ENCODE measurements around the gene MT3.
A peak's percentile ranks its signal among the peaks of the same experiment; 100 is the strongest.

The MT3 gene

DNA sequence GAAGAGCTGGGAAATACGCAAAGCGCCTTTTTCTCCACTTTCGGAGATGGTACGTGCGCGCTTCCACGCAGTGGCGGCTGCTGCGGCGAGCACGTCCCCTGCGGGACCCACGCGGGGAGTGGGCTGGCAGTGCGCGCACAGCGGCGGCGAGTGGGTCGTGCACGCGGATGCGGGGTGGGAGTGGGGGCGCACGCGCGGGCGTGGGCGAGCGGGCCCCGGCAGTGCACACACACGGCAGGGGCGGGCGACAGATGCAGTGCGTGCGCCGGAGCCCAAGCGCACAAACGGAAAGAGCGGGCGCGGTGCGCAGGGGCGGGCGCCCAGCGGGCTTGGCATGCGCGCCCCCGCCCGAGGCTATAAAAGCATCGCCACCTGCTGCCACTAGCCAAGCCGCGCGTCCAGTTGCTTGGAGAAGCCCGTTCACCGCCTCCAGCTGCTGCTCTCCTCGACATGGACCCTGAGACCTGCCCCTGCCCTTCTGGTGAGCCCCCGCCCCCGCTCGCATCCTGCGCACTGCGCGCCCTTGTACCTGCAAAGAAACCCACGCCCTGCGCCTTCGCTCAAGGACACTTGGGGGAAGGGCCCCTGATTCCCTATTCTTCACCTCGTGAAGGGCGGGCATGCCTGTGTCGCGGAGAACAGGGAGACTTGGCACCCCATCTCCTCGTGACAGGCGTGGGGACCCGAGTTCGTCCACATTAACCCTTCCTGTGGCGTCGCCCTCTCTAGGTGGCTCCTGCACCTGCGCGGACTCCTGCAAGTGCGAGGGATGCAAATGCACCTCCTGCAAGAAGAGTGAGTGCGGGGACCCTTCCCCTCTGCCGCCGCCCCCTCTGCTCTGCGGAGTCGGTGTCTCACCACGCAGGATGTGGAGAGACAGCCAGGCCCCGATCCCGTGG is at the start of gene MT3:
MT3 (plus strand) TSS at position 388 of the 899 bp plus-strand sequence; CDS start at position 451, 63 bp downstream.
- DNase-seq: peak in 1 of 2 experiments; percentile 30

DNA sequence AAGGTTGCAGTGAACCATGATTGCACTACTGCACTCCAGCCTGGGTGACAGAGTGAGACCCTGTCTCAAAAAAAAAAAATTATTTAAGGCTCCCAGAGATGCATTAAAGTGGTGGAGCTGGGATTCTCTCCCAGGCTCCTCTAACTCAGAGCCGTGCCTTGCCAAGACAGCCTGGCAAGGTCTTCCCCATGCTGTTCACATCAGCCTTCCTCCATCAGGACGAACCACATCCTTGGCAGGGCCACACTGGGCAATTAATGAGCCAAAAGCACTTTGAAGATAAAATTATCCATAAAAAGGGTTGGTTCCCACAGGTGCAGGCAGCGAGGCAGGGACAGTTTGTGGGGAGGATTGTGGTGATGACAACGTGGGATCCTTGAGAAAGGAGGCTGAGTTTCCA is 49.7 kb upstream of the MT3 start:
- no peak for DNase-seq

GRCh38 chr16:56542039-56542438 is 47.3 kb upstream of the MT3 start:
- no peak for DNase-seq

GRCh38 chr16:56547120-56547948 is 42.0 kb upstream of the MT3 start:
- DNase-seq: no peak

GRCh38 chr16:56547949-56548567 is 41.3 kb upstream of the MT3 start:
- no peak for DNase-seq

DNA sequence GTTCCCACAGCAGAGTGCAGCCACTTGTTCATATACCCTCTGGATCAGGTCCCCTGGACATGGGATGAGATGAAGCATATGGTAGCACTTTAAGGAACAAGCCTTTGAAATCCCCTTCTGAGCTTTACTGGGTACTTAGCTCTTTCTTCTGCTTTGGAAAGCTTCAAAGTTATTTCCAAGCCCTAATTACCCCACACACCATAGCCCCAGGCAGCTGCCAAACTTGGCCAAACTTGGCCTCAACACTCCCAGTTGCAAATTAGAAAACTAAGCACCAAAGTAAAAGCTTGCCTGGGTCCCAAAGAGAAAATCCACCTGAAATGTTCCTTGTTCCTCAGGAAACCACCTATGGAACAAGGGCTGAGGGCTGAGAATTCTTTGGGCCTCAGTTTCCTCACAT is 40.2 kb upstream of the MT3 start:
- DNase-seq: no peak

DNA sequence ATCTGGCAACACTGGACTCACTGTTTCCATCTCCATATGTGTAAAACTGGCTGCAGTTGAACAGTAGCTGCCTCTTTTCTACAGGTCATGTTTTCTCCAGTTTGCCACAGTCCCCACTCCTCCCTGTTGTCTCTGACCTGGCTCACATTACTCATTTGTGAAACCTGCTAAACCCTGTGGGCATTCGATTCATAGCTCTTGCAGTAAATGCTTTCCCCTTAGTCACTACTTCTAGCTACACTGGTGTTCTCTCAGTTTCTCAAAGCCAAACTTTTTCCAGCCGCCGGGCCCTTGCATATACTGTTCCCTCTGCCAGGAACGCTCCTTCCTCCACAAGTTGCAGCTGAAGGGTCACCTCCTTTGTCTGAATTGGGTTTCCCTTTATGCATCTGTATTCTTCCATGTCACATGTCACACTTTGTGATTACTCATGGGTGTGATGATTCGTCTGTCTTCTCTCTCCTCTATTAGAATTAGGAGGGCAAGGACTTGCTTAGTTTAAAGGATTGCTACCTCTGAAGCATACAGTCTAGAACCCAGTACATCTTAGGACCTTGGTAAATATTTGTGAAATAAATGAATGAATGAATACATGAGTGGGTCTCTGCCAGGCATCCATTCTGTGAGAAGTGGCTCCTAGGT is 39.5 kb upstream of the MT3 start:
- no peak for DNase-seq

DNA sequence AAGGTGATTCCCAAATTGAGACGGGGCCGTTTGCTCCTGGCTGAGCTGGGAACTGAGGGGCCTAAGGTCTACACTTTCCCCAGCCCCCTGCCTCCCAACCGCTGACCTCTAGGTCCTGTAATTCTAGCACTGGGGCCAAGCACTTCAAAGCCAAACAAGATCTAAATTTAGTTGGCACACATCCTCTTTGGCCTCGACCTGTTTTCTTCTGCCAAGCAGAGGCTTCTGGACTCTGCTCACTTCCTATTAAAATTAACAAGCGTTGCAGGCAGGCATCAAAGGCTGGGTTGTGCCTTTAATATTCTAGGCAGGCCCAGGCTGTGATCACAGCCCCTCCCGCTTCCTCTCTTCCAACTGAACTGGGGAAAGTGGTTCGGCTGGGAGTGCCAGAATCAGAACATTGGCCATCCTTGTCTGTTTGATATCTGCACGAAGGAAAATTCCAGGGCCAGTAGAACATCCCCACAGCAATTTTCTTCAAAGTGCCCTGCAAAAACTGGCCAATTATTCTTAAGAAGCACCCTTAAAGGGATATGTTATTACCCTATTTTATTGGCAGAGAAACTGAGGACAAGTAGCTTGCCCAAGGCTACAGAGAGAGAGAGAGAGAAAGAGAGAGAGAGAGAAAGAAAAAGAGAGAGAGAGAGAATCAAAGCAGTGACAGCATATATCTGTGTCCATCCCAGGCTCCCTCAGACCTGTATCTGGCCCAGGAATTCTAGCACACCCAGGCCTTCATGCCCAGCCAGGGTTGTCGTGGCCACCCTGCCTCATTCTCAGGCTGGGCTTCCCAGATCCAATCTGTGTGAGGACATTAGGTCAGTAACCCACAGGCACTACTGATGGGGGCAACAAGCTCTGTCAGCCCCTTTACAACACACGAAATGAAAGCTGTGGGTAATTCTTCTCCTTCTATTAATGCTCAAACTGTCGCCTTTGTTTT is 37.3 kb upstream of the MT3 start:
- DNase-seq: no peak

DNA sequence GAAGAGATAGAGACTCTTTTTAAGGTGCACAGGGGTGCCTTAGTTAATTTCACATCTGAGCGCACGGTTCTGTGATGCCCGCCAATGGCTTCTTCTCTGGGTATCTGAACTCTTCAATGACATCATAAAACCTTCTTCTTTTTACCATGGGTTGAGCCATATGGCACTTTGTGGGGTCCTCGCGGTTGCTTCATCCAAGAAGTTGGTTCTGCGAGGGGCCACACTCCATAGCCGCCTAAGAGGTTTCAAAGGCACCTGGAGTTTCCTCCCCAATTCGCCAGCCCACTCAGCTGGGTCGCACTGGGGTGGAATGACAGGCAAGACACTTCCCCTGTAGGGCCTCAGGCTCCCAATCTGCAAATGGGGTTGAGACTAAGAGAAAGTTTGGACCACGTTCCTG is 34.9 kb upstream of the MT3 start:
- DNase-seq: no peak

- DNase-seq: peak; percentile 89 to 96
Measured at GRCh38 chr16:56558024-56558747, 31.1 kb upstream of the MT3 start.

DNA sequence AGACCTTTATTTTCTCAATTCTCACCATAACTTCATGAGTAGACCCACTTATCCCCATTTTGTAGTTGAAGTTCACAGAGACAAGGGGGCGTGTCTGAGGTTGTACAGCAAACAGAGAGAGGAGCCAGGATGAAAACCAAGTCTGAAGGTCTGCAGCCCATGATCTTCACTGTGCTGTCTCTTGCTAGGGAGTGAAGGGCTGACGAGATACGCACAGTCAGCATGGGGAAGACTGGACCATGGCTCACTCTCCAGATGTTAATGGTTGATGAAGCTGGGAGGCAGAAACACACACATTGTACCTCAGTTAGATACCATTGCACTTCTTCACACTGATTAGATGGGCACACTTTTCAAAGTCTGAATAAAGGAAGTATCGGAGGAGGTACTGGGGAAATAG is 30.2 kb upstream of the MT3 start:
- no peak for DNase-seq

DNA sequence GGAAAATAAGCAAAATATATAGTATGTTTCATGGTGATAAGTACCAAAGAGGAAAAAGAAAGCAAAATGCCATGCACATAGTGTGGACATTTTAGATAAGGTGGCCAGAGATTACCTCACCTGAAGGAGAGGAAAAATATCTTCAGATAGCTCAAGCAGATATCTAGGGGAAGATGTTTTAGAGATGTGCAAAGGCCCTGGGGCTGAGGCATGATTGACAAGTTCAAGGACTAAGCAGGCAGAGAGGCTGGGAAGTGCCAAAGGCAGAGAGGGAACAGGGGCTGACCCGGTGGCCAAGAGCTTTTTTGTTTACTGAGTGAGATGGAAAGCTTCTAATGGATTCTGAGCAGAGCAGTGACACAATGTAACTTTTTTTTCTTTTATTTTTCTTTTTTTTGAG is 28.9 kb upstream of the MT3 start:
- DNase-seq: no peak

DNA sequence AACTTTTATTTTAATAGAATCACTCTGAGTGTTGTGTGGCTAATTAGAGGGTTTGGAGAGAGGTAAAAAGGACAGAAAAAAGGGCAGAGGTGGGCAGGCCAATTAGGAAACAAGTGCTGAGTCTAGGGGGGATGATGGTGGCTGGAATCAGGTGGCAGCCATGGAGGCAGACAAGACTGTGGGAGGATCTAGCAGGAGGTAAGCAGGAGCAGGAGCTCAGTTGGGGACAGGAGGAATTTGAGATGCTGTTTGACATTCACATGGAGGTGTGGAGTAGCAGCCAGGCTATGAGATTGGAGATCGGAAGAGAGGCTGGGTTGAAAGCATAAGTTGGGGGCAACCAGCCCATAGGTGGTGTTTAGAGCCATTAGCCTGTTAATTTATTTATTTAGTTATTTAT is 28.2 kb upstream of the MT3 start:
- DNase-seq: no peak

DNA sequence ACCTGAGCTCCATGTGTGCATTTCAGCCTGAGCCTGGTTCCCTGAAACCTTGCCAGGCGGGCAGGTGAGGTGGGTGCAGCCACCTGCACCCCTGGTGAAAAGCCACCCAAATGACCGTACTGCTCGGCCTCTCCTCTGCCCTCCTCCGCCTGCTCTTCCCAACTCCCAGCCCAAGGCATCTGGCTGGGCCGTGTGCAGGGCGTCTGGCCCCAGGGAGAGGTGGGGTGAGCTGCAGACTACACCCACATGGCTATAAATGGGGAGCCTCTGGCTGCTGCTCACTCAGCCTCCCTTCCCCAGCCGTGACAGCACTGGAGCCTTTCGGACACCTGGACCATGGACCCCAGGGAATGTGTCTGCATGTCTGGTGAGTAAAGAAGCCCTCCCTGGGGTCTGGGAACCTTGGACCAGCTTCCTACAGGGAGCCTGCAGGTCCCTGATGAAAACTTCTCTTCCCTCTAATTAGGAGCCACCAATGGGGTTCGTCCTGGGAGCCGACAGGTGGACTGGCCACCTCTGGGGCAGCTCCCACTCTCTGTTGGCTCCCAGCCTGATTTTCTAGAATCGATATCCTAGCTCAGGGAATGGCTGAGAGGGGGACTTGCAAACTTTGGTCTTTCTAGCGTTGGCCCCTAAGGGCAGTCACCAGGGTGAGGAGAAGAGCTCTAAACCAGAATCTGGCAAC is 24.4 kb upstream of the MT3 start, which contains the start of gene MT4:
MT4 (plus strand) TSS at position 281 of the 685 bp plus-strand sequence; CDS start at position 337, 56 bp downstream.
- DNase-seq: no peak

DNA sequence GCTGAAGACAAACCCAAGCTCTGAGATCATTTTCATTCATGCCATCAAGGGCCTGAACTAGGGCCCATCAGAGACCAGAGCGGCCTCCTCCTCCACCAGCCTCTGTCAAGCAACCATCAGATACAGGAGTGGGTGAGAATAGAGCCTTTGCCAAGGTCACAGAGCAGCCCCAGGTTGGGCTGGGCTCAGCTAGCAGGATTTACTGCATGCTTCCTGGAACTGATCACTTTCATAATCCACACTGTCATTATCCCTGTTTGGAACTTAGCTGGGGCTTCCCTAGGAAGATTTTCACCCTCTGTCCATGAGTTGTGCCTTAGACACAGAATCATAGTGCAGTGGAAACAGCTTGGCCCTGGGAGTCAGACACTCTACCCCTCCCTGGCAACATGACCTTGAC is 19.4 kb upstream of the MT3 start:
- no peak for DNase-seq

DNA sequence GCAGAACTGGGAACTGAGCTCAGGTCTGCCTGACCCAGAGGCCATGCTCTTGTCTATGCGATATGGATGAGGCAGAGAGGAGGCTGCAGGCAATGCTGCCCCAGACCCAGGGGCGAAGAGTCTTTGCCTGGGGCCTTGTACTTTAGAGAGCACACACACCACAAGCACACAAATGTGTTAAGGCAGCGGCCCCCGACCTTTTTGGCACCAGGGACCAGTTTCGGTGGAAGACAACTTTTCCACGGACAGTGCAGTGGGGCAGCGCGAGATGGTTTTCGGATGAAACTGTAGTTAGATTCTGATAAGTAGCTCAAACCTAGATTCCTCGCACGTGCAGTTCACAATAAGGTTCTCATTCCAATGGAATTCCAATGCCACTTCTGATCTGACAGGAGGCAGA is 17.8 kb upstream of the MT3 start:
- DNase-seq: no peak

DNA sequence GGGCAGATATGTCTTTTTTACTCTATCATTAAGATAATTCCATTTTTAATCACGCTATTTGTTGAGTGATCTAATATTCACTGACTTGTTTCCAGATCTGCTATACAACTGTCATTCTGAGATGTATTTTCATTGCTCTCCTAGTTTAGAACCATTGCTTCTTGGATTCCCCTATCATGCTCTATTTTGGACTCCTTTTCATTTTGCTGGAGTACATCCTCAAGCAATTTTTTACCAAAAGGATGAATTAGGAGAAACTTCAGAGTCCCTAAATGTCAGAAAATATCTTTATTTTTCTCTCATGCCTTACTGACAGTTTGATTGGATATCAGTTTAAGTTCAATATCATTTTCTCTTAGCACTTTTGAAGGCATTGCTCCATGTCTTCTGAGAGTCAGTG is 14.7 kb upstream of the MT3 start:
- DNase-seq: no peak

DNA sequence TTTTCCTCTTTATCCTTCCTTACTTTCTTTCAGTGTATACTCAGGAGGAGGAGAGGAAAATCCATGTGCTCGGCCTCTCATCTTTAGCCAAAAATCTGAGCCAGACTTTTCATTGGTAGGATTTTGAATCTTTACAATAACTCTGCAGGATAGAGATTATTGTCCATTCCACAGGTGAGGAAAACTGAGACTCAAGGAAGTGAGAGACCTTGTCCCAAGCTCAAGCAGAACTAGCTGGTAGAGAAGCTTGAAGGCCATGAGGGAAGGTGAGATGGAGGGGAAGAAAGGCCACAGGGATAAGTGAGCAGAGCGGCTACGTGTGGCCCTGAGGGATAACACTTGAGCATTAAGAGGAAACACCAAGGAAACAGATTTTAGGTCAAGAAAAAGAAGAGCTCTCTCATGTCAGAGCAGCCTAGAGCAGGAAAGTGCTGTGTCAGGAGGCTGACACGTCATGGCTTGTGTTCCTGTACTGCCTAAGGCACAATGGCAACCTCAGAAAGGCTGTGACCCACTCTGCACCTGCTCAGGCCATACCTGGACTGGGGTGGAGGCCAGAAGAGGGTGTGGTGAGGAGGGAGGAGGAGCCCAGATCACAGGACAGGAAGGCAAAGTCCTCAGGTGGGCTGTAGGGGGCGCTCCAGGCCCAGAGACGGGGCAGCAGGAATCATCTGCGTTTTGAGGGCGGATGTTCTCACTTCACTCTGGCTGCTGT is 12.6 kb upstream of the MT3 start:
- no peak for DNase-seq

GRCh38 chr16:56577300-56577625 is 12.1 kb upstream of the MT3 start:
- no peak for DNase-seq
